Measurements from ENCODE around the gene VPS33B. TPM values are rescaled to one million over a fixed set of nuclear protein-coding genes. Genes with fewer than 3 reads are reported as not detected.

The VPS33B gene
- total RNA-seq, 1 donor from 2014 or later: 10.5 TPM

- DNase-seq (ENCODE audit: low read depth): no peak
- peaks cover 8% of the 10 kb centered on the region for H3K36me3 ChIP-seq (ENCODE audit: control insufficient read depth, insufficient read depth, low read length)
- FAIRE-seq: no peak
Observed at GRCh38 chr15:90970274-90970673, 52.1 kb downstream of the VPS33B start.

GRCh38 chr15:90968434-90968833 is 54.0 kb downstream of the VPS33B start:
- FAIRE-seq: no peak
- no peak for DNase-seq (ENCODE audit: low read depth)
- no peak for TF ChIP-seq CTCF (IDR thresholded peaks at IDR 0.05; ENCODE audit: insufficient read depth, low read length, severe bottlenecking)
- no peak overlapping the region for H3K4me3 ChIP-seq (ENCODE audit: low read depth, low read length)
- H3K36me3 ChIP-seq (ENCODE audit: control insufficient read depth, insufficient read depth, low read length): peaks cover 6% of the 10 kb centered on the region
- H3K27me3 ChIP-seq (ENCODE audit: control insufficient read depth, insufficient read depth, low read length): no peaks in the 10 kb centered on the region

More at GRCh38 chr15:90970274-90970673, 52.1 kb downstream of the VPS33B start:
- H3K27me3 ChIP-seq (ENCODE audit: control insufficient read depth, insufficient read depth, low read length): no peaks in the 10 kb centered on the region
- H3K4me3 ChIP-seq (ENCODE audit: low read depth, low read length): no peak overlapping the region
- no peak for TF ChIP-seq CTCF (IDR thresholded peaks at IDR 0.05; ENCODE audit: insufficient read depth, low read length, severe bottlenecking)

- Histone ChIP-seq H3K27me3 (ENCODE audit: control insufficient read depth, insufficient read depth, low read length) (no peaks in the 10 kb centered on the region), H3K4me3 (ENCODE audit: low read depth, low read length) (no peak overlapping the region), H3K36me3 (ENCODE audit: control insufficient read depth, insufficient read depth, low read length) (peaks cover 6% of the 10 kb centered on the region)
- no peak for TF ChIP-seq CTCF (IDR thresholded peaks at IDR 0.05; ENCODE audit: insufficient read depth, low read length, severe bottlenecking)
- FAIRE-seq (no peak), DNase-seq (ENCODE audit: low read depth) (peak; percentile 82)
Observed at GRCh38 chr15:90967206-90967605, 55.2 kb downstream of the VPS33B start.

- H3K27me3 ChIP-seq (ENCODE audit: control insufficient read depth, insufficient read depth, low read length): no peaks in the 10 kb centered on the region
- no peak overlapping the region for H3K4me3 ChIP-seq (ENCODE audit: low read depth, low read length)
- TF ChIP-seq CTCF (IDR thresholded peaks at IDR 0.05; ENCODE audit: insufficient read depth, low read length, severe bottlenecking): no peak
- FAIRE-seq (no peak), DNase-seq (ENCODE audit: low read depth) (no peak)
- peaks cover 6% of the 10 kb centered on the region for H3K36me3 ChIP-seq (ENCODE audit: control insufficient read depth, insufficient read depth, low read length)
Observed at GRCh38 chr15:90966262-90966661, 56.1 kb downstream of the VPS33B start.

GRCh38 chr15:90962021-90962420 is 60.4 kb downstream of the VPS33B start:
- TF ChIP-seq CTCF (IDR thresholded peaks at IDR 0.05; ENCODE audit: insufficient read depth, low read length, severe bottlenecking): no peak
- H3K27me3 ChIP-seq (ENCODE audit: control insufficient read depth, insufficient read depth, low read length): no peaks in the 10 kb centered on the region
- no peak overlapping the region for H3K4me3 ChIP-seq (ENCODE audit: low read depth, low read length)
- H3K36me3 ChIP-seq (ENCODE audit: control insufficient read depth, insufficient read depth, low read length): peaks cover 9% of the 10 kb centered on the region
- FAIRE-seq: no peak
- no peak for DNase-seq (ENCODE audit: low read depth)
